ENCODE data around the gene SYNJ2.

Gene SYNJ2

DNA sequence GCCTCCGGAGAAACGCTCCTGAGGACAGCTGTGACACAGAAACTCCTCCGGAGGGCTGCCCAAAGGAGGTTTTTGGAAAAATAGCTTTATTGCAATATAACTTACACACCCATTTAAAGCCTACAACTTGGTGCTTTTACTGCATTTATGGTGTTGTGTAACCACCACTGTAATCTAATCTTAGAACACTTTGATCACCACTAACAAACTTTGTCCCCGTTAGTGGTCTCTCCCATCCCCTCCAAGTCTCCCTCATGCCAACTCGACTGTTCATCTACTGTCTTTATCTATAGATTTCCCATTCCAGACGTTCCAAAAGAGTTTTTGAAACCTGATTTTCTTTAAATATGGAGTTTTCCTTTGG, 62.8 kb downstream of the SYNJ2 start:
- DNase-seq, result no peak

GRCh38 chr6:158046201-158047126, 64.8 kb downstream of the SYNJ2 start:
- no peak for DNase-seq

DNA sequence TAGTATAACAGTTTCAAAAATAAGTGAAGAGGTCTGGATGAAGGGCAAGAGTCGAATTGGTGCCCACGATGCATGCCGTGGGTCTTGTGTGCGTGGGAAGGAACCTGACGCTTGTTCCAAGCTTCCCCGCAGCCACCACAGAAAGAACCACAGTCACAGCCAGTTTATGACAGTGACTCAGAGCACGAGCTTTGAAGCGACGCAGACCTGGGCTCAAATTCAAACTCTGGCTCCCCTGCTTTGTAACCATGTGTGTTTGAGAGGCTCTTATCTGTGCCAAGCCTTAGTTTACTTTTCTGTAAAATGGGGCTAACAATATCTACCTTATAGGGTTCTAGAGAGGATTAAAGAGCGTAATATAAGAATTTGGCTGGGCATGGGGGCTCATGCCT, 65.5 kb downstream of the SYNJ2 start:
- no peak for DNase-seq

- no peak for DNase-seq
Observed at GRCh38 chr6:158047563-158048323, 66.1 kb downstream of the SYNJ2 start.

- DNase-seq, result no peak
Observed at GRCh38 chr6:158048589-158048988, 66.9 kb downstream of the SYNJ2 start.

DNA sequence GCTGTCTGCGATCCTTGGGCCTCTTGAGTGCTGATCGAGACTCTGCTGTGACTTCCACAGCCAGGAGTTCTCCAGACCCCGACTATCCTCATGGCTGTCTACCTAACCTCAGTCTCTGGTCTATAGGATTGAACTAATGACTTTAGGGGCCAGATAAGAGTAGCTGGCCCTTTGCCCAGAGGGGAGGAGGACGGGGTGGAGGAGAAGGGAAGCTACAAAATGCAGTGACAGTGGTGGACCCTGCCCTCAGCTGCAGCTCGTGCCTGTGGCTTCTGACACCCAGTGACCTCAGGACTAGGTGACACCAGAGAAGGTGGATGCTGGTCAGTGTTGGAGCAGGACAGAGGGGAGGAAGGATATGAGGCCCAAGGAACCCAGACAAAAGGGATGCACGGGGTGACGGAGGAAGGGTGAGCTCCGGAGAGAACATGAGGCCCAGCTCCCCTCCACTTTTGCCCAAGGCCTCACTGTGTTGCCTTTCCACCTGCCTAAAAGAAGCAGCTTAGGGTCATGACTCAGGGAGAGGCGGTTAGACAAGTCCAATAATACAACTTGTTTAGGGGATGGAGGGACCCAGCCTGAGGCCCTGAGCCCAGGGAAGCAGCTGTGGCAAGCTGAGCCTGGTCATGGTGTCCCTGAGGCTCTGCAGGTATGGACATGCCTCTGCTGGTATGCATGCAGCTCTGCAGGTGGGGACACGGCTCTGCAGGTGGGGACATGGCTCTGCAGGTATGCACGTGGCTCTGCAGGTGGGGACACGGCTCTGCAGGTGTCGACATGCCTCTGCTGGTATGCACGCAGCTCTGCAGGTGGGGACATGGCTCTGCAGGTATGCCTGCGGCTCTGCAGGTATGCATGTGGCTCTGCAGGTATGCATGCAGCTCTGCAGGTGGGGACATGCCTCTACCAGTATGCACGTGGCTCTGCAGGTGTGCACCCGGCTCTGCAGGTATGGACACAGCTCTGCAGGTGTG, 67.7 kb downstream of the SYNJ2 start:
- no peak for DNase-seq

DNA sequence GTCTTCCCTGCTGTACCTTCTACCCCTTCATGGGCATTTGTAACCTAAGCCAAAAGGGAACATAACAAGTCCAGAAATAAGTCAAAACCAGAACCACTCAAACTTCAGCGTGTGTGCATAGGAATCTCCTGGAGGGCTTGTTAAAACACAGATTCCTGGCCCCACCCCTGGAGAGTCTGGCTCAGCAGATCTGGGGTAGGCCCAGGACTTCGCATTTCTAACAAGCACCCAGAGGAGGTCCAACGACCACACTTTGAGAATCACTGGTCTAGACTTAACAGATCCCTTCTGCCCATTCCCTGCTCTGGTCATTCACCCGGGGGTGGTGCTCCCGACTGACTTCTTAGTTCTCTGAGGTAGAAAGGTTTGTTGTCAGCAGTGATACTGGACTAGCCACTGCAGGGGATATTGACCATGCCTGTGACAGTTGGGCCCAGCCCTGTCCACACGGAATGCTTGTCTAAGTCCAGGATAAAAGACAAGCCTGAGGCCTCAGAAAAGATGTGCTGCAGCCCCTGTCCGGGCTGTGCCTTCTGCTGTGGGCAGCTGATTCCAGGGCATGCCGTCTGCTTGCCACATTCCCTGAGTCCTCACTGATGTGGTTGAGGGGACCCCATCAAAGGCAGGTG, 68.6 kb downstream of the SYNJ2 start:
- DNase-seq, result no peak

- DNase-seq, result no peak
Observed at GRCh38 chr6:158050955-158051354, 69.3 kb downstream of the SYNJ2 start.

DNA sequence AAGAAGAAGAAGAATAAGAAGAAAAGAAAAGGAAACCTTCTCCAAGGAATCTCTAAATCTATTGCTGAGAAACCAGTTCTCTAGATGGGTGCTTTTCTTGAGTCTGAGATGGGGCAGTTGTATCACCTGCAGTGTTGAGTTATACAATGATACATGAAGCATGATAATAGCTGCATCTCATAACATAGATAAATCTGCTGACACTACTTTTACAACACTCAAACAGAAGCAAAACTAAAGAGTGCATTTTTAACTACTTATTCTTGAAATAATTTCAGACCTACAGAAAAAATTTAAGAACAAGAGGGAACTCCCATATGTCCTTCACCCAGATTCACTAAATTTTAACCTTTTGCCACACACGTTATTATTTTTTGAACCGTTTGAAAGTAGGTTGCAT, 70.3 kb downstream of the SYNJ2 start:
- DNase-seq, result no peak

DNA sequence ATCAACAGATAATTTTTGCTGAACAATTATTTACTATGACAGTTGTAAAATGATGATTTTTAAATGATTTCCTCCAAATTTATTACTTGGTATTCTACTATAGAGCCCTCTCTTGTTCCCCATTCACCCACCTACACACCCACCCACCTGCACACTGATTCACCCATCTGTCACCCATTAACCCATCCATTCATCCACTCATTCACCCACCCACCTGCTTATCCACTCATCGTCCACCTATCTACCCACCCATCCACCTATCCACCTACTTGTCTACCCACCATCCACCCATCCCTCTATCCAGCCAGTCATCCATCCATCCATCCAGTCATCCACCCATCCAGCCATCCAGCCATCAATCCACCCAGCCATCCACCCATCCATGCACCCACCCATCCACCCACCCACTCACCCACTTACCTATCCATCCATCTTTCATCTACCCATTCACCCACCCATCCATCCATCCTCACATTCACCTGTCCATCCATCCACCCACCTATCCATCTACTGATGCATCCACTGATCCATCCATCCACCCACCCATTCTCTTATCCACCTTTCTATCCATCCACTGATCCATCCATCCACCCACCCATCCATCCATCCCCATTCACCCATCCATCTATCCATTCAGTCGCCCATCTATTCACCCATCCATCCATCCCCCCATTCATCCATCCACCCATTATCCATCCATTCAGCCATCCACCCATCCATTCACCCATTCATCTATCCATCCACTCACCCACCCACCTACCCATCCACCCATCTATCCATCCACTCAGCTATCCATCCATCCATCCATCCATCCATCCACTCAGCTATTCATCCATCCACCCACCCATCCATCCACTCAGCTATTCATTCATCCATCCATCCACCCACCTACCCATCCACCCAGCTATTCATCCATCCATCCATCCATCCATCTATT, 72.0 kb downstream of the SYNJ2 start:
- DNase-seq, result no peak

- DNase-seq, result no peak
Observed at GRCh38 chr6:158056355-158056754, 74.7 kb downstream of the SYNJ2 start.

- DNase-seq, result no peak
Observed at GRCh38 chr6:158056804-158057203, 75.1 kb downstream of the SYNJ2 start.

DNA sequence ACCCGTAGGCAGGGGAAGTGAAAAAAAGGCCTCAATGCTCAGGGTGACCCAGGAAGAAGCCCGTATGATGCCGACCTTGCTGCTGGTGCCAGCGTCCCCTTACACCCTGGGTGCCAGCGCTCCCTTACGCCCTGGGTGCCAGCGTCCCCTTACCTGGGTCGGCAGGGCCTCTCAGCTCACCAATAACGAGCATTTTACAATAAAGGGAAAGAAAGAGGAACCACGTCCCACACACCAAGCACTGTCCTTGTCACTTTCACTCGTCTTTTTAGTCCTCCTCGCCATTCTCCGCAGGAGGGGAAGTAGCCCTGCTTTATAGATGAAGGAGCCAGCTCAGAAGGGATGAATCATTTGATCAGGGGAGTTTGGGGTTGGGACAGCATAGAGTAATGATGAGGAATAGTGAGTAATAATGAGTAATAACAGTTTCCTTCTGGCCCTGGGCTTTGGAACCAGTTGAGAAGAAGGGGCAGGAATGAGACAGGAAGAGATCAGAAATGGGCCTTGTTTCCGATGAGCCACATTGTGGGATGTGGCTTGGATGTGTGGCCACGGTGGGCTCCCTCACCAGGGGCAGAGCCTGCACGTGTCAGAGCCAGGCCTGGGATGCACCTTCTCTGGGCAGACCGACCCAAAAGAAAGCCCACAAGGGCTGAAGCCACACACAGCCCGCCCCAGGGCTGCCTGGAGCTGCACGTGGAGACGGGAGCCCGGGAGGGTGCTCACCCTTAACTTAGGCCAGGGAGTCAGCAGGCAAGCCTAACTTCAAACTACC, 75.7 kb downstream of the SYNJ2 start:
- peak; percentile 99 for DNase-seq

- peak; percentile 28 for DNase-seq
Observed at GRCh38 chr6:158058171-158058651, 76.5 kb downstream of the SYNJ2 start.

DNA sequence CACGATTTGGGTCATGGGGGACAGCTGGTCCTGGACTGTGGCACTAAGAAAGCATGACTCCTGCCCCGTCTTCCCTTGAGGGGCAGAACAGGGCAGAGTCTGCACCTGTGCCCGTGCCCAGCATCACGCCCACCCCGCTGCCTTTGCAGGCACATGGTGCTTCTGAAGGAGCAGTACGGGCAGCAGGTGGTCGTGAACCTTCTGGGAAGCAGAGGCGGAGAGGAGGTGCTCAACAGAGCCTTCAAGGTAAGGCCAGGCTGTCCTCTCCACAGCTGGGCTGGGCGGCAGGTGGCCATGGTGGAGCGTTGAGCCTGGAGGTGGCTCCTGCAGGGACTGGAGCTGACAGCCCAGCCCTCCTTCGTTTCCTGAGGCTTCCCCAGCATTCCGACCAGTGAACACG, 77.4 kb downstream of the SYNJ2 start:
- no peak for DNase-seq

GRCh38 chr6:158060455-158061360, 79.0 kb downstream of the SYNJ2 start:
- DNase-seq, result peak; percentile 89

GRCh38 chr6:158061361-158061708, 79.7 kb downstream of the SYNJ2 start:
- no peak for DNase-seq

GRCh38 chr6:158061709-158062461, 80.2 kb downstream of the SYNJ2 start:
- DNase-seq, result no peak

GRCh38 chr6:158063736-158064135, 82.1 kb downstream of the SYNJ2 start:
- DNase-seq, result no peak
